Measurements from ENCODE around the gene NIN. TPM values are rescaled to one million over a fixed set of nuclear protein-coding genes. Genes with fewer than 3 reads are reported as not detected.

NIN gene
- total RNA-seq, 1 experiment from 2014 or later = 26.6 TPM

DNA sequence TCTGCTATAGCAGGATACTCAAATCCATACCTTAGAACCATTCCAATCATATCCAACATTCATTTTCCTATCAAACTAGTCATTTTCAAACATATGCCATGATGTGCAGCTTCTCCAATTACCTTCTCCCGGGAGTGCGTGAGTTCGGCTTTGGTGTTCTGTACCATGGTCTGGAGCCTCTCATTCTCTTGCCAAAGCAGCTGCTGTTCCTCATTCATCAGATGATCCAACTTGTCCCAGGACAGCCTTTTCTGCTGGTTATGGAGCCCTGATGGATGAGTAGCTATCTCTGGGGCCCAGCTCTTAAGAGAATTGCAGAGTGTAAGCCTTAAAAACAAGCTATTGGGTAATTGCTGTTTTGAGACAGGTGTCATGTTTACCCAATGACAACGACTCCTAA is 91.8 kb downstream of the NIN start:
- no peak overlapping the region for H3K27ac Mint-ChIP-seq (ENCODE audit: unreplicated experiment)
- no peak for DNase-seq
- intact Hi-C loops (cut with micrococcal nuclease; ENCODE audit: unreplicated experiment) = no loop called here
- no peak overlapping the region for H3K4me3 Mint-ChIP-seq (ENCODE audit: low read depth, unreplicated experiment)
- no peaks in the 10 kb centered on the region for H3K9me3 Mint-ChIP-seq (ENCODE audit: low read depth, unreplicated experiment)
- TF ChIP-seq, protein P1, sequence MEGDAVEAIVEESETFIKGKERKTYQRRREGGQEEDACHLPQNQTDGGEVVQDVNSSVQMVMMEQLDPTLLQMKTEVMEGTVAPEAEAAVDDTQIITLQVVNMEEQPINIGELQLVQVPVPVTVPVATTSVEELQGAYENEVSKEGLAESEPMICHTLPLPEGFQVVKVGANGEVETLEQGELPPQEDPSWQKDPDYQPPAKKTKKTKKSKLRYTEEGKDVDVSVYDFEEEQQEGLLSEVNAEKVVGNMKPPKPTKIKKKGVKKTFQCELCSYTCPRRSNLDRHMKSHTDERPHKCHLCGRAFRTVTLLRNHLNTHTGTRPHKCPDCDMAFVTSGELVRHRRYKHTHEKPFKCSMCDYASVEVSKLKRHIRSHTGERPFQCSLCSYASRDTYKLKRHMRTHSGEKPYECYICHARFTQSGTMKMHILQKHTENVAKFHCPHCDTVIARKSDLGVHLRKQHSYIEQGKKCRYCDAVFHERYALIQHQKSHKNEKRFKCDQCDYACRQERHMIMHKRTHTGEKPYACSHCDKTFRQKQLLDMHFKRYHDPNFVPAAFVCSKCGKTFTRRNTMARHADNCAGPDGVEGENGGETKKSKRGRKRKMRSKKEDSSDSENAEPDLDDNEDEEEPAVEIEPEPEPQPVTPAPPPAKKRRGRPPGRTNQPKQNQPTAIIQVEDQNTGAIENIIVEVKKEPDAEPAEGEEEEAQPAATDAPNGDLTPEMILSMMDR (IDR thresholded peaks at IDR 0.05; ENCODE audit: unreplicated experiment) = no peak
- no peaks in the 10 kb centered on the region for H3K36me3 Mint-ChIP-seq (ENCODE audit: insufficient read depth, unreplicated experiment)
- no peaks in the 10 kb centered on the region for H3K4me1 Mint-ChIP-seq (ENCODE audit: low read depth, unreplicated experiment)
- CTCF ChIA-PET = no interaction called here
- no peaks in the 10 kb centered on the region for H3K27me3 Mint-ChIP-seq (ENCODE audit: unreplicated experiment)
- BruUV-seq (replicated peaks) = no TSS peak

DNA sequence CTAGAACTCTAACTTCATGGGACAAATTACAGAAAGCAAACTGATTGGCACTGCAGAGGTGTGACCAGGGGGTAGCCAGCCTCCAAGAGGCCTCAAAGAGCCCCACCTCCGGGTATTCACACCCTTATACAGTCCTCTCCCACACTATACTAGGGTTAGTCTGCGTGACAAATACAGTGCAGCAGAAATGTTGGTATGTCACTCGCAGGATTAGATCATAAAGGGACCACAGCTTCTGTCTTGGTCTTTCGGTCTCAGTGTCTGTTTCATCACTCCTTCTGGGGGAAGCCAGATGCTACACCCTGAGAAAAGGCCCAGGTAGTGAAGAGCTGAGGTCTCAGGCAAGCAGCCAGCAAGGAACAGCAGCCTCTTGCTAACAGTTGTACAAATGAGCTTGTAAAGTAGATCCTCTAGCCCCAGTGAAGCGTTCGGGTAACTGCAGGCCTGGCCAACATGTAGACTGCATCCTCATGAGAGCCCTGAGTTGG is 94.0 kb downstream of the NIN start:
- Mint-ChIP-seq H3K4me1 (ENCODE audit: low read depth, unreplicated experiment) (no peaks in the 10 kb centered on the region), H3K9me3 (ENCODE audit: low read depth, unreplicated experiment) (no peaks in the 10 kb centered on the region), H3K36me3 (ENCODE audit: insufficient read depth, unreplicated experiment) (no peaks in the 10 kb centered on the region), H3K27me3 (ENCODE audit: unreplicated experiment) (no peaks in the 10 kb centered on the region), H3K4me3 (ENCODE audit: low read depth, unreplicated experiment) (no peak overlapping the region), H3K27ac (ENCODE audit: unreplicated experiment) (no peak overlapping the region)
- CTCF ChIA-PET = interaction anchor here (0.6 to 0.7 kb wide), 3 partner anchors 26 to 242 kb away, joined by 3 to 9 read pairs (median 4); no protein-coding TSS in a partner anchor
- no peak for DNase-seq
- no TSS peak for BruUV-seq (replicated peaks)
- intact Hi-C loops (cut with micrococcal nuclease; ENCODE audit: unreplicated experiment) = no loop called here
- TF ChIP-seq, protein P1 (IDR thresholded peaks at IDR 0.05; ENCODE audit: unreplicated experiment) = no peak

DNA sequence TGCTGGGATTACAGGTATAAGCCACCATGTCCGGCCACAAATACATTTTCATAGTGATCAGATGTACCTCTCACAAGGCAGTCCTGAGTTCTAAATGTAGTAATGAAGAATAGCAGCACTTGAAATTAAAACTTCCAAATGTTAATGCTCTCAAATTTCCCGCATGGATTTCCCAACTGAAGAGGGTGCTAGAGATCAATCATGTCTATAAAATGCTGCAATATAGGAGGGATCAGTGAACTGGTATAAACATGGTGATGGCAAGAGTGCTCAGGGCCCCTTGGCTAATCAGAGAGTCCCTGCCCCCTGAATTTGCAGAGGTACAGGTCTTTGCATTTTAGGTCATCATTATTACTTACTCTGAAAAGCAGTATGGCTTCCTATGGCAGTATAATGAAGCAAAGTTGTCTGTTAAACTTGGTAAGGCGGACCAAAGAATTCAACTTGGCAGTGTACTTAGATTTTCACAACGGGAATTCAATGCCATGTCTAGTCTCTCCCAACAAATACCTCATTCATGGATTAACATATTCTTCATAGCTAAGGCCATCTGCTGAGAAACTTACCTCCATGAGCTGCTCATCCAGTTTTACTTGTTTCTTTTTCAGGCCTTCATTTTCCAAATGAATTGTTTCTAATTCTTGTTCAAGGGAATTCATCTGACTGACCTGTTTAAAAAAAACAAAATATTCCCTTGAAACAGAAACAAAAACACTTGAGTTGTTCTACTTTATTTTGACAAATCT is 95.8 kb downstream of the NIN start:
- CTCF ChIA-PET = no interaction called here
- Mint-ChIP-seq H3K36me3 (ENCODE audit: insufficient read depth, unreplicated experiment) (no peaks in the 10 kb centered on the region), H3K27me3 (ENCODE audit: unreplicated experiment) (no peaks in the 10 kb centered on the region), H3K9me3 (ENCODE audit: low read depth, unreplicated experiment) (no peaks in the 10 kb centered on the region), H3K27ac (ENCODE audit: unreplicated experiment) (no peak overlapping the region), H3K4me3 (ENCODE audit: low read depth, unreplicated experiment) (no peak overlapping the region), H3K4me1 (ENCODE audit: low read depth, unreplicated experiment) (no peaks in the 10 kb centered on the region)
- intact Hi-C loops (cut with micrococcal nuclease; ENCODE audit: unreplicated experiment) = no loop called here
- TF ChIP-seq, protein P1 (IDR thresholded peaks at IDR 0.05; ENCODE audit: unreplicated experiment) = no peak
- no TSS peak for BruUV-seq (replicated peaks)
- DNase-seq = no peak

DNA sequence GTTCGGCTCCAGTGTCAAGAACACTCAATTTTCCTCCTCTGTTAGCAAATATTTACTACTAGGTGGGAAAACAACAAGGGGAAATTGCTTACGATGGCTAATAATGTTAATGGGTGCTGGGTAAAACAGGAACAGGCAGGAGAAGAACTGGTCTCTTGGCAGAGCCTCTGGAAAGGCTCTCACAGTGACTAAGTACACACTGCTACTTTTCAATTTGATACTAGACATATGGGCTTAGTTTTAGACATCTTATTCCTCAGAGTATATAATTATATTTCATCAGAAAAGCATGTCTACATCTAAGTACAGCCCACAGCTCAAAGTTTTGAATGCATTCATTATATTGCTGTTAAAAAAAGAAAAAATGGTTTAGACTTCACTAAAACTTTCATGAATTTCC is 97.5 kb downstream of the NIN start:
- Mint-ChIP-seq H3K36me3 (ENCODE audit: insufficient read depth, unreplicated experiment) (no peaks in the 10 kb centered on the region), H3K4me3 (ENCODE audit: low read depth, unreplicated experiment) (no peak overlapping the region), H3K27me3 (ENCODE audit: unreplicated experiment) (no peaks in the 10 kb centered on the region), H3K9me3 (ENCODE audit: low read depth, unreplicated experiment) (no peaks in the 10 kb centered on the region), H3K27ac (ENCODE audit: unreplicated experiment) (no peak overlapping the region), H3K4me1 (ENCODE audit: low read depth, unreplicated experiment) (no peaks in the 10 kb centered on the region)
- intact Hi-C loops (cut with micrococcal nuclease; ENCODE audit: unreplicated experiment) = no loop called here
- CTCF ChIA-PET = interaction anchor here (0.7 kb wide), 1 partner anchor 30 kb away, joined by 3 read pairs; no protein-coding TSS in a partner anchor
- BruUV-seq (replicated peaks) = no TSS peak
- TF ChIP-seq, protein P1 (IDR thresholded peaks at IDR 0.05; ENCODE audit: unreplicated experiment) = no peak
- DNase-seq = no peak
